NCI-H82 treated with DMSO at 0.1 percent for 48 hours (cell line): ENCODE measurements around the gene PZP.
"Not testable (repeated sequence)": the region's sequence is repeated elsewhere in the genome, so short reads cannot be mapped to it uniquely, and the experiment has no call there.

Experiments used
- DNase-seq: peaks from one replicate; lab custom pipeline; 2025; ENCODE audit not compliant: unreplicated experiment; lab: John Stamatoyannopoulos, UW

PZP gene

GRCh38 chr12:9208229-9208628 is at the start of gene PZP:
TSS of gene PZP (minus strand) at chr12:9208395. CDS start at chr12:9208341, 54 bp downstream.
- no peak for DNase-seq

- no peak for DNase-seq
Observed at GRCh38 chr12:9256758-9257405, 48.7 kb upstream of the PZP start.

- DNase-seq, result no peak
Observed at GRCh38 chr12:9256341-9256740, 48.1 kb upstream of the PZP start.

- no peak for DNase-seq
Observed at GRCh38 chr12:9255837-9256236, 47.6 kb upstream of the PZP start.

- no peak for DNase-seq
Observed at GRCh38 chr12:9253464-9253863, 45.3 kb upstream of the PZP start.

- not testable (repeated sequence) for DNase-seq
Observed at GRCh38 chr12:9252791-9253190, 44.6 kb upstream of the PZP start.

- no peak for DNase-seq
Observed at GRCh38 chr12:9252256-9252655, 44.1 kb upstream of the PZP start.

- DNase-seq, result no peak
Observed at GRCh38 chr12:9248435-9248834, 40.2 kb upstream of the PZP start.

GRCh38 chr12:9244894-9245293 is 36.7 kb upstream of the PZP start:
- DNase-seq, result no peak

- DNase-seq, result no peak
Observed at GRCh38 chr12:9243999-9244649, 35.9 kb upstream of the PZP start.

- DNase-seq, result no peak
Observed at GRCh38 chr12:9241301-9241700, 33.1 kb upstream of the PZP start.

- DNase-seq, result no peak
Observed at GRCh38 chr12:9240776-9241175, 32.6 kb upstream of the PZP start.

GRCh38 chr12:9240004-9240635 is 31.9 kb upstream of the PZP start:
- not testable (repeated sequence) for DNase-seq

GRCh38 chr12:9237286-9237685 is 29.1 kb upstream of the PZP start:
- DNase-seq, result no peak

- no peak for DNase-seq
Observed at GRCh38 chr12:9235519-9235918, 27.3 kb upstream of the PZP start.

- DNase-seq, result no peak
Observed at GRCh38 chr12:9227950-9228349, 19.8 kb upstream of the PZP start.

GRCh38 chr12:9223830-9224229 is 15.6 kb upstream of the PZP start:
- DNase-seq, result no peak

- no peak for DNase-seq
Observed at GRCh38 chr12:9221483-9221882, 13.3 kb upstream of the PZP start.

- DNase-seq, result not testable (repeated sequence)
Observed at GRCh38 chr12:9221011-9221410, 12.8 kb upstream of the PZP start.

- DNase-seq, result no peak
Observed at GRCh38 chr12:9214534-9214933, 6.3 kb upstream of the PZP start.

- DNase-seq, result no peak
Observed at GRCh38 chr12:9211687-9212086, 3.5 kb upstream of the PZP start.

GRCh38 chr12:9204380-9204779 is 3.8 kb downstream of the PZP start:
- DNase-seq, result no peak
